Right atrium auricular region (tissue), 2 donors: ENCODE measurements around the gene GRM8. TPM values are rescaled to one million over a fixed set of nuclear protein-coding genes. Genes with fewer than 3 reads are reported as not detected.

Source experiments
- DNase-seq: peaks from one replicate; pipeline ENCODE4 v3.0.0-alpha.2; 2019; ENCODE audit warnings: low spot score
- H3K27ac ChIP-seq, 2 donors: fragments of 200-600 bp; sonication (generic); 1 replicate in 1 of 2; 2 replicates in 1 of 2; pipeline ENCODE4 v1.5.1; 2016 to 2019
- H3K27me3 ChIP-seq, 2 donors: fragments of 200-600 bp; sonication (generic); one replicate each; pipeline versions ENCODE4 v1.5.1 to v1.6.0; 2017 to 2019
- H3K36me3 ChIP-seq: fragments of 200-600 bp; sonication (generic); one replicate; pipeline ENCODE4 v1.5.1; 2016
- H3K4me1 ChIP-seq, 2 donors: fragments of 200-600 bp; sonication (generic); one replicate each; pipeline versions ENCODE4 v1.5.1 to v1.6.0; 2017 to 2019
- H3K4me3 ChIP-seq, 2 donors: fragments of 200-600 bp; sonication (generic); 1 replicate in 1 of 2; 2 replicates in 1 of 2; pipeline ENCODE4 v1.5.1; 2017 to 2019; ENCODE audit warnings: mild to moderate bottlenecking in 1 of 2, moderate library complexity in 1 of 2
- H3K9me3 ChIP-seq, 2 donors: fragments of 200-600 bp; sonication (generic); one replicate each; pipeline ENCODE4 v1.5.1; 2019
- total RNA-seq, 2 donors: library from RNA; depleted of rRNA; stranded (reverse); fragments of >200 nt; gene quantifications; one replicate each; pipeline ENCODE4 v1.1.0, GENCODE V29; 2016
- TF ChIP-seq, protein P1 (sequence below), 2 donors: fragments of 200-600 bp; sonication (generic); IDR thresholded peaks; one replicate each; pipeline ENCODE4 v1.5.1; 2019; ENCODE audit warnings: antibody characterized with exemption in 2 of 2

GRM8 gene
- total RNA-seq, 2 donors from 2014 or later = not detected

DNA sequence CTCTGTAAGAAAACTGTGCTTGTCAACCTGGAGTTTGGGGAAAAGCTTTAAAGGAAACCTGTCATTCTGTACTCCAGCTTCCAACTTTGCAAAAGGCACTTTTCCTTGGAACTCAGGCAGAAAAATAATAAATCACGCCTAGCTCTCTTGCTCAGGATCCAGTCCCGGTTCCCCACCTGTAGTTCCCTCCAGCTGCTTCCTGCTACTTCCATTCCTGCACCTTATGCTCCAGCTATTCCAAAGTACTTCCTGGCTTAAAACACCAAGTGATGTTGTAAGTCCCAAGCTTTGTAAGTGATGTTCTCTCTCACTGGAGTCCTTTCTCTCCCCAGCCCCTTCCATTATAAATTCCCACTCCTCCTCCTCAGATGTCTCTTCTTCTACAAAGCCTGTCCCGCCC, 98.6 kb downstream of the GRM8 start:
- no peak overlapping the region for H3K4me3 ChIP-seq

DNA sequence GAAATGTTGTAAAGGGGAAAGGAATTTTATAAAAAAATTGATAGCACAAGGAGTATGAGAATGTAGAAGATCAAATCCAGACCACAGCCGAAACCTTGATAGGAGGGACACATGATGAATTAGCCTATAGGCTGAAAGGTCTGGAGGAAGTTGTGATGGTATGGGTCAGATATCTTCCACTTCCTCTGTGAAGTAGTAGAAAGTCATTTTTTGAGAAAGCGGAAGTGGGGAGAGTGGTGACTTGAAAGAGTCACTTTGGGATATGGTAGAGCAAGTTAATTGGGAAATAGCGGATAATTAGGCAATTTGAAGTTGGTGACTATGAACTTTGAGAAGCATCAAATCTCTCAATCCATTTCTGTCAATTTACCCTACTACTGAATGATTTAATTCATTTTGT, 99.4 kb downstream of the GRM8 start:
- TF ChIP-seq, protein P1, sequence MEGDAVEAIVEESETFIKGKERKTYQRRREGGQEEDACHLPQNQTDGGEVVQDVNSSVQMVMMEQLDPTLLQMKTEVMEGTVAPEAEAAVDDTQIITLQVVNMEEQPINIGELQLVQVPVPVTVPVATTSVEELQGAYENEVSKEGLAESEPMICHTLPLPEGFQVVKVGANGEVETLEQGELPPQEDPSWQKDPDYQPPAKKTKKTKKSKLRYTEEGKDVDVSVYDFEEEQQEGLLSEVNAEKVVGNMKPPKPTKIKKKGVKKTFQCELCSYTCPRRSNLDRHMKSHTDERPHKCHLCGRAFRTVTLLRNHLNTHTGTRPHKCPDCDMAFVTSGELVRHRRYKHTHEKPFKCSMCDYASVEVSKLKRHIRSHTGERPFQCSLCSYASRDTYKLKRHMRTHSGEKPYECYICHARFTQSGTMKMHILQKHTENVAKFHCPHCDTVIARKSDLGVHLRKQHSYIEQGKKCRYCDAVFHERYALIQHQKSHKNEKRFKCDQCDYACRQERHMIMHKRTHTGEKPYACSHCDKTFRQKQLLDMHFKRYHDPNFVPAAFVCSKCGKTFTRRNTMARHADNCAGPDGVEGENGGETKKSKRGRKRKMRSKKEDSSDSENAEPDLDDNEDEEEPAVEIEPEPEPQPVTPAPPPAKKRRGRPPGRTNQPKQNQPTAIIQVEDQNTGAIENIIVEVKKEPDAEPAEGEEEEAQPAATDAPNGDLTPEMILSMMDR (IDR thresholded peaks at IDR 0.05) = no peak
- H3K9me3 ChIP-seq = no peaks in the 10 kb centered on the region
- no peaks in the 10 kb centered on the region for H3K27me3 ChIP-seq
- no peaks in the 10 kb centered on the region for H3K4me1 ChIP-seq
- no peaks in the 10 kb centered on the region for H3K36me3 ChIP-seq
- DNase-seq = no peak
- no peak overlapping the region for H3K4me3 ChIP-seq
- H3K27ac ChIP-seq = no peak overlapping the region

More for the DNA sequence above, 98.6 kb downstream of the GRM8 start:
- TF ChIP-seq, protein P1 (IDR thresholded peaks at IDR 0.05) = no peak
- no peaks in the 10 kb centered on the region for H3K36me3 ChIP-seq
- no peak overlapping the region for H3K27ac ChIP-seq
- H3K27me3 ChIP-seq = no peaks in the 10 kb centered on the region
- no peaks in the 10 kb centered on the region for H3K9me3 ChIP-seq
- H3K4me1 ChIP-seq = no peaks in the 10 kb centered on the region
- no peak for DNase-seq

DNA sequence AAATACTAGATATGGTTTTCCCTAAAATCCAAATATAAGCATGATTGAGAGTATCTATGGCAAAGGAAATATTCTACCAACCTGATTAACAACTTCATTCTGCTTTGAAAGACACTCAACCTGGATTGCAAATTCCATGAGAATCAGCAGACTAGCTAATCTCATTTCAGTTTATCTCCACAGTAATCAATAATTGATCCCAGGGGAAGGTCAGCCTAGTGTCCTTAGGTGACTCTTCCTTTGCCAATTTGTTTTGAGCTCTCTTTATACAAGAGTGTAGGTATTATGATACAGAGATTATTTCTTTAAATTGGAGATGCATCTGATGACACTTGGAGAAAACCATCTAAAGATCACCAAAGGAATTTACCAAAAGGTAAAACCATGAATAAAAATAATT, 100.3 kb downstream of the GRM8 start:
- DNase-seq = no peak

DNA sequence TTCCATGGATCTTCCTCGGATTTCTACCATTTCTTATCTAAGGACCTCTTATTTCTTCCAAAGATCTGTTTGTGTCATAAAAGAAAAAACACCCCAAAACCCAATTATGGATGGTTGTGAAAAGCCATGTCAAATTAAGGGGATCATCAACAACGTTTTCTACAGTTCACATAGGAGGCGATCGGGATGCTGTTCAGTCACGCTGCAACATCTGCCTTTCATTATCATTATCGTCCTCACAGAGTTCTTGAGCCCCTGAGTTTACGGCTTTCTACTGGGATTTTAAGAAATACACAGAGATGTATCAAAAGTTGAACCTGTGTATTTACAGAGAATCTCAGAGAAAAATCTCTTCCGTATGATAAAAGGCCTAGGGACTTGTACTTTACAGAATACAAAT, 101.4 kb downstream of the GRM8 start:
- Histone ChIP-seq H3K4me3 (no peak overlapping the region), H3K27ac (no peak overlapping the region), H3K9me3 (no peaks in the 10 kb centered on the region), H3K4me1 (no peaks in the 10 kb centered on the region), H3K36me3 (no peaks in the 10 kb centered on the region), H3K27me3 (no peaks in the 10 kb centered on the region)
- TF ChIP-seq, protein P1 (IDR thresholded peaks at IDR 0.05) = no peak
- DNase-seq = no peak

More for the DNA sequence above, 100.3 kb downstream of the GRM8 start:
- no peak overlapping the region for H3K4me3 ChIP-seq
- no peaks in the 10 kb centered on the region for H3K36me3 ChIP-seq
- H3K27me3 ChIP-seq = no peaks in the 10 kb centered on the region
- no peak overlapping the region for H3K27ac ChIP-seq
- no peaks in the 10 kb centered on the region for H3K4me1 ChIP-seq
- TF ChIP-seq, protein P1 (IDR thresholded peaks at IDR 0.05) = no peak
- no peaks in the 10 kb centered on the region for H3K9me3 ChIP-seq

DNA sequence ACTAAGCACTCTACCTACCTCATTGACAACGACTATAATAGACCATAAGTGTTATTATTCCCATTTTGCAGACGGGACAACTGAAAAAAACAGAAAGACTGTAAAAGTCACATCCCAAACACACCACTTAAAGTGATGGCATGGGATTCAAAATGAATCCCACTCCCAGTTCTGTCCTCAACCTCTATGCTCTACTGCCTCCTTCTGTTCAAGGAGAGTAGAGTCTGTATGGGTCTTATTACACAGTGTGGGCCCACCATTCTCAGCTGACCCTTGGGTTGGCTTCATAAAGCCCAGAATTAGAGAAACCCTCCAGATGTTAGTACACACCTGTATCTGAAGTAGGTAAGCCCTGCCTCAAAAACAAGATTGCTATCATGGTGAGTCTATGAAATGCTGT, 102.2 kb downstream of the GRM8 start:
- TF ChIP-seq, protein P1 (IDR thresholded peaks at IDR 0.05) = no peak
- Histone ChIP-seq H3K9me3 (no peaks in the 10 kb centered on the region), H3K27ac (no peak overlapping the region), H3K4me1 (no peaks in the 10 kb centered on the region), H3K27me3 (no peaks in the 10 kb centered on the region), H3K36me3 (no peaks in the 10 kb centered on the region), H3K4me3 (no peak overlapping the region)
- DNase-seq = no peak

DNA sequence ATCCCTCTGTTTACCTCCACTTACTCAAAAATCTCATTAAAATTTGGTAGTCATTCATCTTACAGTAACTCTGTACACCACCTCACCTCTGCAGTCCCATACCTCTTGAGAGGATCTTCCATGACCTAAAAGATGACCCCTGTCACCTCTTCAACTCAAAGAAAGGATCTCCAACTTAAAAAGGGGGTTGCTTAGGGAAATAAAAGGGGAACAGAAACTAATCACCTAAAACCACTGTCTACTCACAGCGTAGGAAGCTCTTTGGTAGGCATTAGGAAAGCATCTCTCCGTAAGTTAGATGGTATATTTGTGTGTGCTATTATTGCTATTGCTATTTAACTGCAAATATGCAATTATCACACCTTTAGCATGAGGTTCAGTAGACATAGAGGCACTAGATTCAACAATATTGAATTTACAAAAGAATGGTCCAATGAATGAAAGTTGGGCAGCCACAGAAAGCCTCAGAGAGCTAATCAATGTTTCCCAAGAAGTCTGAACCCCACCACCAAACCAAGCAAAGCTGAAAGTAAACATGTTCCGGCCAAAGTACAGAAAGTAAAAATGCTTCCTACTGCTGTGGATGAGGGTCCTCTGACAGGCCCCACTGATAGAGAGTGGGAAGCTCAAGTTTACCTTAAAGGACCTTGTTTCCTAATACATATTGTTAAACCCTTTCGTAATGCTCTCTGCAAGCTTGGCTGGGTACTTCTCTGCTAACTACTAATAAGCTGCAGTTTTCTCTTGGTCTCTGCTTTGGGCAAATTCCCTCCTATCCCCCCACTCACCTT, 105.8 kb downstream of the GRM8 start:
- no peaks in the 10 kb centered on the region for H3K27me3 ChIP-seq
- no peak for DNase-seq
- no peaks in the 10 kb centered on the region for H3K4me1 ChIP-seq
- TF ChIP-seq, protein P1 (IDR thresholded peaks at IDR 0.05) = no peak
- H3K4me3 ChIP-seq = no peak overlapping the region
- H3K9me3 ChIP-seq = no peaks in the 10 kb centered on the region
- no peaks in the 10 kb centered on the region for H3K36me3 ChIP-seq
- no peak overlapping the region for H3K27ac ChIP-seq
